ENCODE measurements around the gene ADCY10. TPM values are rescaled to one million over a fixed set of nuclear protein-coding genes. Genes with fewer than 3 reads are reported as not detected.

Gene ADCY10
- total RNA-seq, 1 donor from 2014 or later, result not detected

- Mint-ChIP-seq H3K4me1 (peaks cover 4% of the 10 kb centered on the region), H3K9me3 (no peaks in the 10 kb centered on the region), H3K36me3 (ENCODE audit: low read depth) (peaks cover 12% of the 10 kb centered on the region), H3K27me3 (ENCODE audit: low read depth) (no peaks in the 10 kb centered on the region), H3K27ac (ENCODE audit: unreplicated experiment) (no peak overlapping the region), H3K4me3 (no peak overlapping the region)
- no peak for TF ChIP-seq CTCF (conservative IDR thresholded peaks at IDR 0.05)
- DNase-seq (ENCODE audit: low read depth, low spot score), result no peak
These were observed 3.0 kb upstream of the ADCY10 start for GRCh38 chr1:167916766-167917511.

GRCh38 chr1:167915569-167915968, 1.6 kb upstream of the ADCY10 start:
- H3K4me1 Mint-ChIP-seq, result peaks cover 6% of the 10 kb centered on the region
- H3K27ac Mint-ChIP-seq (ENCODE audit: unreplicated experiment), result no peak overlapping the region
- no peaks in the 10 kb centered on the region for H3K9me3 Mint-ChIP-seq
- no peaks in the 10 kb centered on the region for H3K27me3 Mint-ChIP-seq (ENCODE audit: low read depth)
- H3K36me3 Mint-ChIP-seq (ENCODE audit: low read depth), result peaks cover 14% of the 10 kb centered on the region
- TF ChIP-seq CTCF (conservative IDR thresholded peaks at IDR 0.05), result no peak
- no peak overlapping the region for H3K4me3 Mint-ChIP-seq
- no peak for DNase-seq (ENCODE audit: low read depth, low spot score)

GRCh38 chr1:167912294-167912693, 1.6 kb downstream of the ADCY10 start:
- Mint-ChIP-seq H3K9me3 (peaks cover 8% of the 10 kb centered on the region), H3K4me1 (peaks cover 6% of the 10 kb centered on the region), H3K27ac (ENCODE audit: unreplicated experiment) (no peak overlapping the region), H3K27me3 (ENCODE audit: low read depth) (no peaks in the 10 kb centered on the region), H3K4me3 (no peak overlapping the region), H3K36me3 (ENCODE audit: low read depth) (peaks cover 22% of the 10 kb centered on the region)
- DNase-seq (ENCODE audit: low read depth, low spot score), result no peak
- TF ChIP-seq CTCF (conservative IDR thresholded peaks at IDR 0.05), result no peak

- Mint-ChIP-seq H3K9me3 (peaks cover 8% of the 10 kb centered on the region), H3K27me3 (ENCODE audit: low read depth) (no peaks in the 10 kb centered on the region), H3K36me3 (ENCODE audit: low read depth) (peaks cover 19% of the 10 kb centered on the region), H3K27ac (ENCODE audit: unreplicated experiment) (no peak overlapping the region), H3K4me3 (no peak overlapping the region), H3K4me1 (peaks cover 6% of the 10 kb centered on the region)
- TF ChIP-seq CTCF (conservative IDR thresholded peaks at IDR 0.05), result no peak
- DNase-seq (ENCODE audit: low read depth, low spot score), result no peak
These were observed 2.5 kb downstream of the ADCY10 start for GRCh38 chr1:167911413-167911812.

GRCh38 chr1:167910530-167910929, 3.4 kb downstream of the ADCY10 start:
- DNase-seq (ENCODE audit: low read depth, low spot score), result no peak
- TF ChIP-seq CTCF (conservative IDR thresholded peaks at IDR 0.05), result no peak
- Mint-ChIP-seq H3K9me3 (peaks cover 8% of the 10 kb centered on the region), H3K27ac (ENCODE audit: unreplicated experiment) (no peak overlapping the region), H3K4me3 (no peak overlapping the region), H3K36me3 (ENCODE audit: low read depth) (peaks cover 17% of the 10 kb centered on the region), H3K4me1 (peaks cover 12% of the 10 kb centered on the region), H3K27me3 (ENCODE audit: low read depth) (no peaks in the 10 kb centered on the region)

Data from neural crest cell (in vitro differentiated cells).